Loucy (cell line): ENCODE measurements around the gene PARD3B.

Experiments
- EZH2phosphoT487 ChIP-seq: fragments of 200-600 bp; IDR thresholded peaks from 2 replicates; pipeline ENCODE4 v1.6.1; 2018; ENCODE audit warnings: antibody characterized with exemption, mild to moderate bottlenecking, moderate library complexity, borderline replicate concordance
- TF ChIP-seq, protein P1 (sequence below): fragments of 200-600 bp; sonication (generic); conservative IDR thresholded peaks from 2 replicates; pipeline ENCODE4 v1.5.1; 2014; ENCODE audit warnings: mild to moderate bottlenecking, antibody characterized with exemption, low read length

DNA sequence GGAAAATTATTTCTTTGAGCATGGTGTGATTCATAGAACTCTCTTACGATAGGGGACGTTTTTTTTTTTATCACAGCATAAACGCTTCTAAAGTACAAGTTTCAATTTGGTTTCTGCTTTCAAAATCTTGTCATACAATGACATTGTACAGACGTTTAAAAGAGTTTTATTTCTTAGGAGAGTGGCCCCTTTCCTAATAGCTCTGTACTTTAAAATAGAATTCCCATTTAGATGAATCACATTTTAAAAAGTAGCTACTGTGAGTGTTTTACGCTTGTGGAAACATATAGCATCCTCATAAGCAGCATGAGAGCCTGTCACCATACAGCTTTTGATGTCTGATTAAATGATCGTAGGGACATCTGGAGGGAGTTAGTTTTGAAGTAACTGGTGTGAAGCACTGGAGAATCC, 510.9 kb downstream of the PARD3B start:
- TF ChIP-seq, protein P1, sequence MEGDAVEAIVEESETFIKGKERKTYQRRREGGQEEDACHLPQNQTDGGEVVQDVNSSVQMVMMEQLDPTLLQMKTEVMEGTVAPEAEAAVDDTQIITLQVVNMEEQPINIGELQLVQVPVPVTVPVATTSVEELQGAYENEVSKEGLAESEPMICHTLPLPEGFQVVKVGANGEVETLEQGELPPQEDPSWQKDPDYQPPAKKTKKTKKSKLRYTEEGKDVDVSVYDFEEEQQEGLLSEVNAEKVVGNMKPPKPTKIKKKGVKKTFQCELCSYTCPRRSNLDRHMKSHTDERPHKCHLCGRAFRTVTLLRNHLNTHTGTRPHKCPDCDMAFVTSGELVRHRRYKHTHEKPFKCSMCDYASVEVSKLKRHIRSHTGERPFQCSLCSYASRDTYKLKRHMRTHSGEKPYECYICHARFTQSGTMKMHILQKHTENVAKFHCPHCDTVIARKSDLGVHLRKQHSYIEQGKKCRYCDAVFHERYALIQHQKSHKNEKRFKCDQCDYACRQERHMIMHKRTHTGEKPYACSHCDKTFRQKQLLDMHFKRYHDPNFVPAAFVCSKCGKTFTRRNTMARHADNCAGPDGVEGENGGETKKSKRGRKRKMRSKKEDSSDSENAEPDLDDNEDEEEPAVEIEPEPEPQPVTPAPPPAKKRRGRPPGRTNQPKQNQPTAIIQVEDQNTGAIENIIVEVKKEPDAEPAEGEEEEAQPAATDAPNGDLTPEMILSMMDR = no peak
- TF ChIP-seq EZH2phosphoT487 = no peak
